Neural progenitor cell (in vitro differentiated cells): ENCODE results near the gene ARL15. TPM values are rescaled to one million over a fixed set of nuclear protein-coding genes. Genes with fewer than 3 reads are reported as not detected.

ENCODE experiments used
- DNase-seq: peaks from one replicate; pipeline ENCODE4 v3.0.0-alpha.2; 2016; ENCODE audit warnings: low spot score
- H2AFZ ChIP-seq: fragments of 200-600 bp; sonication (generic); replicated peaks from 2 replicates; pipeline ENCODE4 v1.6.1; 2016; ENCODE audit warnings: antibody characterized with exemption
- H3F3A ChIP-seq: fragments of 200-600 bp; sonication (generic); 2 replicates; pipeline ENCODE4 v1.6.1; 2016; ENCODE audit warnings: antibody characterized with exemption, low read depth
- H3K27ac ChIP-seq: fragments of 200-600 bp; sonication (generic); 2 replicates; pipeline ENCODE4 v1.5.1; 2016; ENCODE audit warnings: mild to moderate bottlenecking
- H3K27me3 ChIP-seq: fragments of 200-600 bp; sonication (generic); 2 replicates; pipeline ENCODE4 v1.6.1; 2016; ENCODE audit warnings: mild to moderate bottlenecking, moderate library complexity
- H3K36me3 ChIP-seq: fragments of 200-600 bp; sonication (generic); 2 replicates; pipeline ENCODE4 v1.5.1; 2016
- H3K4me1 ChIP-seq: fragments of 200-600 bp; sonication (generic); 2 replicates; pipeline ENCODE4 v1.6.1; 2016; ENCODE audit warnings: mixed run types
- H3K4me2 ChIP-seq: fragments of 200-600 bp; sonication (generic); 2 replicates; pipeline ENCODE4 v1.6.1; 2016
- H3K4me3 ChIP-seq: fragments of 200-600 bp; sonication (generic); 2 replicates; pipeline ENCODE4 v1.5.1; 2016
- H3K79me2 ChIP-seq: fragments of 200-600 bp; sonication (generic); 2 replicates; pipeline ENCODE4 v1.6.1; 2016; ENCODE audit warnings: low read depth
- H3K9ac ChIP-seq: fragments of 200-600 bp; sonication (generic); 2 replicates; pipeline ENCODE4 v1.6.1; 2016
- H3K9me3 ChIP-seq: fragments of 200-600 bp; sonication (generic); 2 replicates; pipeline ENCODE4 v1.5.1; 2016; ENCODE audit warnings: low read depth
- H4K20me1 ChIP-seq: fragments of 200-600 bp; sonication (generic); 2 replicates; pipeline ENCODE4 v1.6.1; 2016; ENCODE audit warnings: low read depth
- H3K27ac Mint-ChIP-seq: 3 replicates; pipeline ENCODE4 v1.8.0; 2021; ENCODE audit warnings: mixed read lengths
- H3K27me3 Mint-ChIP-seq: 2 replicates; pipeline ENCODE4 v1.8.0; 2022; ENCODE audit warnings: low read depth, mild to moderate bottlenecking, inconsistent platforms, moderate library complexity, mixed read lengths; ENCODE audit not compliant: insufficient read depth
- H3K36me3 Mint-ChIP-seq: 3 replicates; pipeline ENCODE4 v1.8.0; 2021; ENCODE audit warnings: mixed read lengths
- H3K4me1 Mint-ChIP-seq: 3 replicates; pipeline ENCODE4 v1.8.0; 2021; ENCODE audit warnings: mixed read lengths
- H3K4me3 Mint-ChIP-seq: 3 replicates; pipeline ENCODE4 v1.8.0; 2021; ENCODE audit warnings: mild to moderate bottlenecking, moderate library complexity, mixed read lengths
- H3K9me3 Mint-ChIP-seq: 3 replicates; pipeline ENCODE4 v1.8.0; 2020; ENCODE audit warnings: mixed read lengths
- EZH2 ChIP-seq: fragments of 200-600 bp; sonication (generic); IDR thresholded peaks from 2 replicates; pipeline ENCODE4 v1.6.1; 2017; ENCODE audit warnings: antibody characterized with exemption, mild to moderate bottlenecking, moderate library complexity
- EZH2phosphoT487 ChIP-seq: fragments of 200-600 bp; sonication (generic); IDR thresholded peaks from 2 replicates; pipeline ENCODE4 v1.6.1; 2017; ENCODE audit warnings: antibody characterized with exemption
- total RNA-seq: library from RNA; depleted of rRNA; stranded (reverse); fragments of >200 nt; gene quantifications from 2 replicates; pipeline ENCODE4 v1.2.3, GENCODE V29; 2015; ENCODE audit warnings: low replicate concordance
- TF ChIP-seq, protein P1 (sequence below): fragments of 200-600 bp; sonication (generic); IDR thresholded peaks from 2 replicates; pipeline ENCODE4 v1.5.1; 2017; ENCODE audit warnings: antibody characterized with exemption, mild to moderate bottlenecking

The ARL15 gene
- total RNA-seq, 1 donor from 2014 or later: 39.1 TPM

DNA sequence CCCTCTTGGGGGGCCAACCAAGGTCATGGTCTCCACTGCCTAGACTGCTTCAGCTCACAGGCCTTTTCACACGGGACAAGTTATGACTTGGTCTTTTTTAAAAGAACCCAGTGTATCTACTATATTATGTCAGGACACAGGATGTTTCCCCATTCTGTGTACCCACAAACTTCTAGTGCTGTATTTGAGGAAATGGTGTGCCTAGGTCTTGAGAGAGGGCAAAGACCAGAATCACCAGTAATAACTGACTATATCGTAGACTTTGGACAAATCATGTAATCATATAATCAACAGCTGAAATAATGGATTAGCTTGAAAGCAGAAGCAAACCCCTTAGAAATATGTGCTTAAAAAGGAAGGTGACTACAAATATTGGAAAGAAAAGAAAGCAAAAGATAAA is 133.3 kb downstream of the ARL15 start:
- Histone ChIP-seq H3K4me2 (peak overlapping the region; percentile 56), H3K27me3 (no peaks in the 10 kb centered on the region), H3K4me3 (no peak overlapping the region), H3K36me3 (peaks cover 5% of the 10 kb centered on the region), H3K79me2 (peaks cover 8% of the 10 kb centered on the region), H3F3A (peaks cover 37% of the 10 kb centered on the region), H4K20me1 (peaks cover 17% of the 10 kb centered on the region), H3K27ac (no peak overlapping the region), H3K9ac (no peak overlapping the region), H3K4me1 (peaks cover 54% of the 10 kb centered on the region), H3K9me3 (no peaks in the 10 kb centered on the region), H2AFZ (no peak overlapping the region)
- Mint-ChIP-seq H3K4me3 (no peak overlapping the region), H3K4me1 (peaks cover 38% of the 10 kb centered on the region), H3K36me3 (peaks cover 2% of the 10 kb centered on the region), H3K27me3 (peaks cover 2% of the 10 kb centered on the region), H3K27ac (no peak overlapping the region), H3K9me3 (peaks cover 13% of the 10 kb centered on the region)
- DNase-seq: no peak
- TF ChIP-seq, protein P1, sequence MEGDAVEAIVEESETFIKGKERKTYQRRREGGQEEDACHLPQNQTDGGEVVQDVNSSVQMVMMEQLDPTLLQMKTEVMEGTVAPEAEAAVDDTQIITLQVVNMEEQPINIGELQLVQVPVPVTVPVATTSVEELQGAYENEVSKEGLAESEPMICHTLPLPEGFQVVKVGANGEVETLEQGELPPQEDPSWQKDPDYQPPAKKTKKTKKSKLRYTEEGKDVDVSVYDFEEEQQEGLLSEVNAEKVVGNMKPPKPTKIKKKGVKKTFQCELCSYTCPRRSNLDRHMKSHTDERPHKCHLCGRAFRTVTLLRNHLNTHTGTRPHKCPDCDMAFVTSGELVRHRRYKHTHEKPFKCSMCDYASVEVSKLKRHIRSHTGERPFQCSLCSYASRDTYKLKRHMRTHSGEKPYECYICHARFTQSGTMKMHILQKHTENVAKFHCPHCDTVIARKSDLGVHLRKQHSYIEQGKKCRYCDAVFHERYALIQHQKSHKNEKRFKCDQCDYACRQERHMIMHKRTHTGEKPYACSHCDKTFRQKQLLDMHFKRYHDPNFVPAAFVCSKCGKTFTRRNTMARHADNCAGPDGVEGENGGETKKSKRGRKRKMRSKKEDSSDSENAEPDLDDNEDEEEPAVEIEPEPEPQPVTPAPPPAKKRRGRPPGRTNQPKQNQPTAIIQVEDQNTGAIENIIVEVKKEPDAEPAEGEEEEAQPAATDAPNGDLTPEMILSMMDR: no peak
- no peak for TF ChIP-seq EZH2
- TF ChIP-seq EZH2phosphoT487: no peak

DNA sequence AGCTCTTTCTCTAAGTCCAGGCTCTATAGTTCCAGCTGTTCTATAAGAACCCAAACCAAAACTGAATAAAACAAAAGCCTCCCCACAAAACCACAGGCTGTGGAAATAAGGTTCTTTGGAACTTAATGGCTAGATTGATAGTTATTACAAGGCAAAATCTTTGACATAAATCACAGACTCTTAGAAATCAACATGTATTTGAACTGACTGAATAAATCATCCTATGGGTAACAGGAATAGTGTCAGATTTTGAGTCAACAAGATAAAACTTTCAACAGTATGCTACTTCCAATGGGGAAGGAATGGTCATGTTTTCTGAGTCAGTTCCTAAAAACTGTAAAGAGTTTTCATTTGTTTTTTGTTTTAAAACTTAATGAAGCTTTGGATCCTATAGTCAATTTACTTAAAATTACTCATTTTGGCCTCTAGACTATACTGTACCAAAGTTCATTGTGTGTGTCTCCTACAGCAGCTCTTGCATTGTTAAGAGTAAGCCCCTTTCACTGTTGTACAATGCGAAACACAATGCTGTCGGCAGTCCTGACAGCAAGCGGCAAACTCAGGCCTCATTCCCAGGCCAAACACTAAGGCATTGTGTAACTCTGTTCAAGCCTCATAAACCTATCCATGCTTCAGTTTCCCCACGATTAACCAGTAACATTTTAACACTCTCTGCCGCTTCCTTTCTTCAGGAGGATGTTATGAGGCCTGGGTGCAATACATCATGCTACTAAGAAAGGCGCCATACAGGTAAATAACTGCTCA is 134.1 kb downstream of the ARL15 start:
- H4K20me1 ChIP-seq: peaks cover 17% of the 10 kb centered on the region
- TF ChIP-seq, protein P1: no peak
- TF ChIP-seq EZH2phosphoT487 (no peak), EZH2 (no peak)
- H3K36me3 ChIP-seq: peaks cover 3% of the 10 kb centered on the region
- H3K27me3 Mint-ChIP-seq: peaks cover 2% of the 10 kb centered on the region
- H3K4me2 ChIP-seq: peak overlapping the region; percentile 56
- no peaks in the 10 kb centered on the region for H3K9me3 ChIP-seq
- H3K27me3 ChIP-seq: no peaks in the 10 kb centered on the region
- H3K4me1 Mint-ChIP-seq: peaks cover 35% of the 10 kb centered on the region
- no peak overlapping the region for H2AFZ ChIP-seq
- H3K9me3 Mint-ChIP-seq: peaks cover 9% of the 10 kb centered on the region
- peaks cover 2% of the 10 kb centered on the region for H3K36me3 Mint-ChIP-seq
- DNase-seq: peak; percentile 86
- peak overlapping the region; percentile 57 for H3K27ac Mint-ChIP-seq
- no peak overlapping the region for H3K27ac ChIP-seq
- peaks cover 8% of the 10 kb centered on the region for H3K79me2 ChIP-seq
- no peak overlapping the region for H3K9ac ChIP-seq
- H3K4me1 ChIP-seq: peaks cover 52% of the 10 kb centered on the region
- H3K4me3 Mint-ChIP-seq: no peak overlapping the region
- peaks cover 35% of the 10 kb centered on the region for H3F3A ChIP-seq
- no peak overlapping the region for H3K4me3 ChIP-seq

DNA sequence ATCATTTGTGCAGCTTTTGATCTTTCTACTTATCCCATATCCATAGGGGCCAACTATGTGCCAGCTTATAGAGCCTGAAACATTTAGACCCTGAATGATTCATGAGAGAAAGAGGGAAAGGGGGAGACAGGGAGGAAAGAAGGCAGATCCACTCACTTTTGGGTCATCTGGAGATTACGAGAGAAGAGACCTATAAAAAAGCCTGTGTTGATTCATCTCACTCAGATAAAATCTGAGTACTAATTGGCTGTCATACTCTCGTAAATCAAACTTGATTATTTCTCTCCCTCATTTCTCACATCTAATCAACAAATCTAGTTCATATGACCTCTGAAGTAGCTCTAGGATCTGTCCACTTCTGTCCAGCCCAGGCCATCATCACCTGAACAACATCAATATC is 137.1 kb downstream of the ARL15 start:
- no peak for DNase-seq
- Mint-ChIP-seq H3K4me1 (peaks cover 16% of the 10 kb centered on the region), H3K9me3 (peaks cover 8% of the 10 kb centered on the region), H3K36me3 (peaks cover 4% of the 10 kb centered on the region), H3K4me3 (no peak overlapping the region), H3K27ac (no peak overlapping the region), H3K27me3 (no peaks in the 10 kb centered on the region)
- no peak overlapping the region for H3K27ac ChIP-seq
- H3K9me3 ChIP-seq: no peaks in the 10 kb centered on the region
- peaks cover 24% of the 10 kb centered on the region for H3K4me1 ChIP-seq
- no peak overlapping the region for H3K4me2 ChIP-seq
- no peak overlapping the region for H3K4me3 ChIP-seq
- H3K27me3 ChIP-seq: no peaks in the 10 kb centered on the region
- peaks cover 9% of the 10 kb centered on the region for H3F3A ChIP-seq
- no peak overlapping the region for H3K9ac ChIP-seq
- peaks cover 8% of the 10 kb centered on the region for H3K79me2 ChIP-seq
- H4K20me1 ChIP-seq: peaks cover 12% of the 10 kb centered on the region
- TF ChIP-seq EZH2phosphoT487 (no peak), EZH2 (no peak)
- TF ChIP-seq, protein P1: no peak
- H3K36me3 ChIP-seq: no peaks in the 10 kb centered on the region
- H2AFZ ChIP-seq: no peak overlapping the region
